GOT3 (cell line): Measurements from ENCODE around the gene KCNMB2.

Experiments
- DNase-seq: peaks from one replicate; lab custom pipeline; 2025; ENCODE audit warnings: mixed read lengths; lab: John Stamatoyannopoulos, UW

Gene KCNMB2

GRCh38 chr3:178568911-178569310 is 32.7 kb downstream of the KCNMB2 start:
- no peak for DNase-seq

GRCh38 chr3:178569826-178570225 is 33.6 kb downstream of the KCNMB2 start:
- DNase-seq: no peak

GRCh38 chr3:178583963-178584575 is 47.8 kb downstream of the KCNMB2 start:
- no peak for DNase-seq

GRCh38 chr3:178584722-178585380 is 48.6 kb downstream of the KCNMB2 start:
- no peak for DNase-seq

GRCh38 chr3:178585454-178585853 is 49.2 kb downstream of the KCNMB2 start:
- no peak for DNase-seq

GRCh38 chr3:178586076-178586475 is 49.8 kb downstream of the KCNMB2 start:
- no peak for DNase-seq

- no peak for DNase-seq
Observed at GRCh38 chr3:178588628-178589027, 52.4 kb downstream of the KCNMB2 start.

- DNase-seq: no peak
Observed at GRCh38 chr3:178593786-178594185, 57.5 kb downstream of the KCNMB2 start.

- no peak for DNase-seq
Observed at GRCh38 chr3:178597371-178597770, 61.1 kb downstream of the KCNMB2 start.

- DNase-seq: no peak
Observed at GRCh38 chr3:178602856-178603255, 66.6 kb downstream of the KCNMB2 start.

- DNase-seq: no peak
Observed at GRCh38 chr3:178603735-178604134, 67.5 kb downstream of the KCNMB2 start.

GRCh38 chr3:178618197-178618596 is 82.0 kb downstream of the KCNMB2 start:
- no peak for DNase-seq

GRCh38 chr3:178618896-178619295 is 82.7 kb downstream of the KCNMB2 start:
- DNase-seq: no peak

- no peak for DNase-seq
Observed at GRCh38 chr3:178623666-178624255, 87.5 kb downstream of the KCNMB2 start.

GRCh38 chr3:178624276-178624675 is 88.0 kb downstream of the KCNMB2 start:
- no peak for DNase-seq

GRCh38 chr3:178625053-178625600 is 88.9 kb downstream of the KCNMB2 start:
- no peak for DNase-seq

GRCh38 chr3:178628037-178628436 is 91.8 kb downstream of the KCNMB2 start:
- no peak for DNase-seq

- no peak for DNase-seq
Observed at GRCh38 chr3:178629430-178630178, 93.4 kb downstream of the KCNMB2 start.

GRCh38 chr3:178631950-178632349 is 95.7 kb downstream of the KCNMB2 start:
- DNase-seq: no peak

- DNase-seq: no peak
Observed at GRCh38 chr3:178634975-178635374, 98.7 kb downstream of the KCNMB2 start.

- no peak for DNase-seq
Observed at GRCh38 chr3:178637802-178638201, 101.6 kb downstream of the KCNMB2 start.

GRCh38 chr3:178645503-178645902 is 109.3 kb downstream of the KCNMB2 start:
- no peak for DNase-seq
